Right ventricle myocardium inferior (tissue), 1 donor: ENCODE measurements around the gene GMPR. TPM values are rescaled to one million over a fixed set of nuclear protein-coding genes. Genes with fewer than 3 reads are reported as not detected.
A peak's percentile ranks its signal among the peaks of the same experiment; 100 is the strongest.

Experiments used
- ATAC-seq: fragments of 200-7000 bp; cut with Tn5 transposase; one replicate; pipeline ENCODE4 v1.9.1; 2020; ENCODE audit warnings: mild to moderate bottlenecking, moderate library complexity
- DNase-seq: peaks from one replicate; pipeline ENCODE4 v3.0.0; 2021; ENCODE audit errors: missing footprints
- intact Hi-C: fragments of 100-400 bp; cut with DNase I; formaldehyde crosslinking; loops from one replicate; pipeline ENCODE4 v1.11.0; 2022
- long read RNA-seq: library from polyadenylated mRNA; unstranded; transcript quantifications from one replicate; pipeline ENCODE4 v2.0.0, GENCODE V29; 2021
- total RNA-seq: library from RNA; stranded (reverse); fragmentation: NEBNext Ultra II Directional; extraction: Animal tissue kit (Norgen Biotek cat#: 25700); gene quantifications from one replicate; pipeline ENCODE4 v1.2.1, GENCODE V29; 2021
- donor health status: DM: no; HTN: yes; CAD: no; lungs with severe emphysema.

The GMPR gene
- total RNA-seq, result 125 TPM
- long read RNA-seq, transcript GMPR-201 (9 exons, 1,515 nt), result major isoform, 89 of 102 reads
- long read RNA-seq, partial matches to known transcripts, result 5 of 102 reads
- long read RNA-seq, other reads (novel, unspliced or antisense), result 7 of 102 reads

GRCh38 chr6:16238057-16238962 lies at the start of gene GMPR:
Gene GMPR (plus strand): TSS chr6:16238587. CDS start chr6:16238694, 107 bp downstream.
- intact Hi-C loops, result loop anchor here (2.0 kb wide), 1 partner anchor 82 kb away; no protein-coding TSS in a partner anchor
- ATAC-seq (peak; percentile 88), DNase-seq (peak; percentile 93)

- DNase-seq (no peak), ATAC-seq (no peak)
- intact Hi-C loops, result no loop called here
These were observed 48.2 kb upstream of the GMPR start for GRCh38 chr6:16190214-16190613.

- no peak for DNase-seq
- intact Hi-C loops, result no loop called here
- no peak for ATAC-seq
These were observed 42.0 kb upstream of the GMPR start for GRCh38 chr6:16196260-16196983.

GRCh38 chr6:16196984-16197546 lies 41.3 kb upstream of the GMPR start:
- no peak for ATAC-seq
- intact Hi-C loops, result no loop called here
- no peak for DNase-seq

- no peak for DNase-seq
- intact Hi-C loops, result no loop called here
- no peak for ATAC-seq
These were observed 40.2 kb upstream of the GMPR start for GRCh38 chr6:16198061-16198705.

GRCh38 chr6:16199804-16200203 lies 38.6 kb upstream of the GMPR start:
- ATAC-seq, result no peak
- intact Hi-C loops, result no loop called here
- no peak for DNase-seq

- DNase-seq, result no peak
- ATAC-seq, result no peak
- intact Hi-C loops, result no loop called here
These were observed 38.0 kb upstream of the GMPR start for GRCh38 chr6:16200321-16200883.

GRCh38 chr6:16201706-16202105 lies 36.7 kb upstream of the GMPR start:
- intact Hi-C loops, result no loop called here
- DNase-seq (no peak), ATAC-seq (no peak)

GRCh38 chr6:16204653-16205376 lies 33.6 kb upstream of the GMPR start:
- ATAC-seq (peak; percentile 3), DNase-seq (no peak)
- intact Hi-C loops, result loop anchor here (1.0 kb wide), 1 partner anchor 514 kb away; no protein-coding TSS in a partner anchor

- intact Hi-C loops, result loop anchor here (1.0 kb wide), 1 partner anchor 514 kb away; no protein-coding TSS in a partner anchor
- ATAC-seq, result peak; percentile 60
- DNase-seq, result no peak
These were observed 32.8 kb upstream of the GMPR start for GRCh38 chr6:16205377-16206144.

- DNase-seq (no peak), ATAC-seq (peak; percentile 83)
- intact Hi-C loops, result no loop called here
These were observed 31.8 kb upstream of the GMPR start for GRCh38 chr6:16206595-16207037.

GRCh38 chr6:16208989-16209388 lies 29.4 kb upstream of the GMPR start:
- ATAC-seq, result no peak
- intact Hi-C loops, result no loop called here
- DNase-seq, result no peak

- ATAC-seq (no peak), DNase-seq (no peak)
- intact Hi-C loops, result no loop called here
These were observed 28.8 kb upstream of the GMPR start for GRCh38 chr6:16209539-16209938.

- no peak for ATAC-seq
- intact Hi-C loops, result no loop called here
- no peak for DNase-seq
These were observed 26.1 kb upstream of the GMPR start for GRCh38 chr6:16212276-16212675.

GRCh38 chr6:16216501-16217155 lies 21.8 kb upstream of the GMPR start:
- ATAC-seq, result peak; percentile 12

GRCh38 chr6:16217156-16217721 lies 21.1 kb upstream of the GMPR start:
- DNase-seq (no peak), ATAC-seq (no peak)

More at GRCh38 chr6:16216501-16217155, 21.8 kb upstream of the GMPR start:
- intact Hi-C loops, result no loop called here
- no peak for DNase-seq

More at GRCh38 chr6:16217156-16217721, 21.1 kb upstream of the GMPR start:
- intact Hi-C loops, result no loop called here
